Keratinocyte (primary cell): ENCODE measurements around the gene INSR. TPM values are rescaled to one million over a fixed set of nuclear protein-coding genes. Genes with fewer than 3 reads are reported as not detected.

Source experiments
- DNase-seq: peaks from one replicate; pipeline ENCODE4 v3.0.0-alpha.2; 2011; ENCODE audit warnings: low read depth, missing footprints, low spot score
- FAIRE-seq: peaks from 2 replicates; lab custom pipeline; 2011; peaks lifted over from hg19 to GRCh38; lab: Jason Lieb, UNC
- H2AFZ ChIP-seq: 2 replicates; pipeline ENCODE4 v1.6.0; 2012; ENCODE audit warnings: low read length, control low read depth, inconsistent platforms; ENCODE audit not compliant: control insufficient read depth
- H3K27ac ChIP-seq: 2 replicates; pipeline ENCODE4 v1.5.1; 2011; ENCODE audit warnings: low read length; ENCODE audit not compliant: control insufficient read depth, insufficient read depth
- H3K27me3 ChIP-seq: 3 replicates; pipeline ENCODE4 v1.6.0; 2011; ENCODE audit warnings: low read length; ENCODE audit not compliant: control insufficient read depth, insufficient read depth; ENCODE audit errors: extremely low read depth
- H3K36me3 ChIP-seq, 2 experiments: 2 replicates in 1 of 2; 3 replicates in 1 of 2; pipeline ENCODE4 v1.5.1; 2011; ENCODE audit warnings: low read length in 2 of 2, mild to moderate bottlenecking in 1 of 2; ENCODE audit not compliant: control insufficient read depth in 2 of 2, insufficient read depth in 2 of 2; ENCODE audit errors: extremely low read depth in 1 of 2
- H3K4me1 ChIP-seq: 3 replicates; pipeline ENCODE4 v1.5.1; 2011; ENCODE audit warnings: low read length; ENCODE audit not compliant: control insufficient read depth, insufficient read depth; ENCODE audit errors: extremely low read depth
- H3K4me2 ChIP-seq: 3 replicates; pipeline ENCODE4 v1.6.0; 2011; ENCODE audit warnings: low read depth, low read length; ENCODE audit not compliant: control insufficient read depth, insufficient read depth; ENCODE audit errors: extremely low read depth
- H3K4me3 ChIP-seq, 3 experiments: fragments of 200-600 bp in 1 of 3; sonication (generic) in 1 of 3; 2 replicates in 2 of 3; 3 replicates in 1 of 3; pipeline ENCODE4 v1.5.1; 2011 to 2016; ENCODE audit warnings: low read length in 3 of 3, mild to moderate bottlenecking in 3 of 3, control low read depth in 2 of 3, inconsistent platforms in 1 of 3, low read depth in 1 of 3, mixed read lengths in 1 of 3, mixed run types in 1 of 3, moderate library complexity in 1 of 3; ENCODE audit not compliant: control insufficient read depth in 2 of 3, insufficient read depth in 2 of 3; ENCODE audit errors: extremely low read depth in 1 of 3
- H3K79me2 ChIP-seq: 2 replicates; pipeline ENCODE4 v1.6.0; 2012; ENCODE audit warnings: low read length; ENCODE audit not compliant: control insufficient read depth, insufficient read depth
- H3K9ac ChIP-seq: 3 replicates; pipeline ENCODE4 v1.6.0; 2011; ENCODE audit warnings: low read length; ENCODE audit not compliant: control insufficient read depth, insufficient read depth; ENCODE audit errors: extremely low read depth
- H3K9me1 ChIP-seq: 3 replicates; pipeline ENCODE4 v1.6.0; 2011; ENCODE audit warnings: low read length; ENCODE audit not compliant: control insufficient read depth, insufficient read depth; ENCODE audit errors: extremely low read depth
- H3K9me3 ChIP-seq: 2 replicates; pipeline ENCODE4 v1.5.1; 2012; ENCODE audit warnings: low read depth, low read length; ENCODE audit not compliant: control insufficient read depth
- H4K20me1 ChIP-seq: 3 replicates; pipeline ENCODE4 v1.6.0; 2011; ENCODE audit warnings: low read length; ENCODE audit not compliant: control insufficient read depth, insufficient read depth; ENCODE audit errors: extremely low read depth
- EZH2 ChIP-seq: IDR thresholded peaks from one replicate; pipeline ENCODE4 v1.6.1; 2012; ENCODE audit warnings: inconsistent platforms, mild to moderate bottlenecking, low read length, moderate library complexity
- dilution Hi-C: fragments of 300-500 bp; cut with MboI; formaldehyde crosslinking; loops from one replicate; pipeline ENCODE4 v1.7.0; 2020; ENCODE audit warnings: low sequenced_read_pairs; ENCODE audit not compliant: extremely low pct_ligation_motif_present
- polyA plus RNA-seq, 5 experiments: library from polyadenylated mRNA; depleted of rRNA in 3 of 5; stranded (reverse) in 3 of 5; stranded (forward) in 1 of 5; unstranded in 1 of 5; fragments of >200 nt; gene quantifications; 1 replicate in 1 of 5; 2 replicates in 3 of 5; 3 replicates in 1 of 5; pipeline versions ENCODE4 v1.2.1 to v1.2.3, GENCODE V29; 2011 to 2012; ENCODE audit warnings: missing spikeins in 2 of 5, low read depth in 1 of 5, low replicate concordance in 1 of 5
- TF ChIP-seq, protein P1 (sequence below), 3 experiments: IDR thresholded peaks in 1 of 3; conservative IDR thresholded peaks in 1 of 3; optimal IDR thresholded peaks in 1 of 3; 2 replicates in 2 of 3; 3 replicates in 1 of 3; pipeline versions ENCODE3 to v1.5.1; 2011; ENCODE audit warnings: low read length in 3 of 3, mild to moderate bottlenecking in 3 of 3, moderate library complexity in 2 of 3, control low read depth in 1 of 3, inconsistent platforms in 1 of 3; ENCODE audit not compliant: insufficient read depth in 2 of 3; ENCODE audit errors: extremely low read depth in 1 of 3

INSR gene
- polyA plus RNA-seq, 1 donor (not counting 4 experiments of a cell fraction or from before 2014, with no cell fraction given), result 1.2 TPM

DNA sequence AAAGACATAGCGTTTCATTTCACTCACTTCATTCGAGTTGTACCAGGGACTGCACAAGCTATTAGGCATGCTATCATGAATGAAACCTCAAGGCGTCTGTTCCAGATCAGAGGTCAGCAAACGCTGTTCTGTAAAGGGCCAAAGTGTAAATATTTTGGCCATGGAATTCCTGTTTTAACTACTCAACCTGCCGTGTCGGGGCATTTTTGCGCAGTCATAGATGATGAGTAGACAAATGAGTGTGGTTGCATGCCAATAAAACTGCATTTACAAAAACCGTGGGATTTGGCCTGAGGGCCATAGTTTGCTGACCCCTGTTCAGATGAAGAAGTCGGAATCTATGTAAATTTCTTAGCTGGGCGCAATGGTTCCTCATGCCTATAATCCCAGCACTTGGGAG is 6.5 kb downstream of the INSR start:
- dilution Hi-C loops, result no loop called here

DNA sequence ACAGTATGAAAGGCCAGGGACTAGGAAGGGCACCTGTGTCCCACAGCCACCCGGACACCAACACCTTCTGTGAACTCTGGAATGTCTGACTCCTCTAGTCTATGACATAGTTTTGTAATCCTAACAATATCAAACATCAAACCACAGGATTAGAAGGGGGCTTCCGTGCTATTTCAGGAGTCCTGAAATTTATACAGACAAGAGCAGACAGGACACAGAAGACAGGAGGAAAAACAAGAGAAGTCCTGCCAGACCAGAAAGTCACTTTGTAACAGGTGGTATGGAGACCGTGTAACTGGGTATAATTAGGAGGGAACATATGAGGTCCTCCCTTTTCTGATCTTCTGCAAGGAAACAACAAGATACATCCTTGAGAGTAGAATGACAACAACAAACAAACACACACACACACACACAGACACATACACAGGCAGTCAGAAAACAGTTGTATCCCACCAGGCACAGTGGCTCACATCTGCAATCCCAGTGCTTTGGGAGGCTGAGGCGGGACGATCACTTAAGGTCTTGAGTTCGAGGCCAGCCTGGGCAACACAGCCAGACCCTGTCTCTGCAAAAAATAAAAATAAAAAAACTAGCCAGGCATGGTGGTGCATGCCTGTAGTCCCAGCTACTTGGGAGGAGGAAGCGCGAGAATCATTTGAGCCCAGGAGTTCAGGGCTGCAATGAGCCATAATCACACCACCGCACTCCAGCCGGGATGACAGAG is 13.1 kb downstream of the INSR start:
- H3K9me3 ChIP-seq, result no peaks in the 10 kb centered on the region
- no peaks in the 10 kb centered on the region for H3K27me3 ChIP-seq
- H3K9me1 ChIP-seq, result no peaks in the 10 kb centered on the region
- H3K79me2 ChIP-seq, result no peaks in the 10 kb centered on the region
- dilution Hi-C loops, result no loop called here
- no peak for TF ChIP-seq EZH2
- TF ChIP-seq, protein P1, sequence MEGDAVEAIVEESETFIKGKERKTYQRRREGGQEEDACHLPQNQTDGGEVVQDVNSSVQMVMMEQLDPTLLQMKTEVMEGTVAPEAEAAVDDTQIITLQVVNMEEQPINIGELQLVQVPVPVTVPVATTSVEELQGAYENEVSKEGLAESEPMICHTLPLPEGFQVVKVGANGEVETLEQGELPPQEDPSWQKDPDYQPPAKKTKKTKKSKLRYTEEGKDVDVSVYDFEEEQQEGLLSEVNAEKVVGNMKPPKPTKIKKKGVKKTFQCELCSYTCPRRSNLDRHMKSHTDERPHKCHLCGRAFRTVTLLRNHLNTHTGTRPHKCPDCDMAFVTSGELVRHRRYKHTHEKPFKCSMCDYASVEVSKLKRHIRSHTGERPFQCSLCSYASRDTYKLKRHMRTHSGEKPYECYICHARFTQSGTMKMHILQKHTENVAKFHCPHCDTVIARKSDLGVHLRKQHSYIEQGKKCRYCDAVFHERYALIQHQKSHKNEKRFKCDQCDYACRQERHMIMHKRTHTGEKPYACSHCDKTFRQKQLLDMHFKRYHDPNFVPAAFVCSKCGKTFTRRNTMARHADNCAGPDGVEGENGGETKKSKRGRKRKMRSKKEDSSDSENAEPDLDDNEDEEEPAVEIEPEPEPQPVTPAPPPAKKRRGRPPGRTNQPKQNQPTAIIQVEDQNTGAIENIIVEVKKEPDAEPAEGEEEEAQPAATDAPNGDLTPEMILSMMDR (optimal IDR thresholded peaks at IDR 0.05 in 1 of 3, IDR thresholded peaks at IDR 0.05 in 1 of 3, conservative IDR thresholded peaks at IDR 0.05 in 1 of 3; ENCODE audit: extremely low read depth in 1 of 3, insufficient read depth in 2 of 3, low read length in 3 of 3), result no peak
- no peaks in the 10 kb centered on the region for H4K20me1 ChIP-seq
- FAIRE-seq (no peak), DNase-seq (no peak)
- no peak overlapping the region for H2AFZ ChIP-seq
- no peak overlapping the region for H3K4me3 ChIP-seq
- H3K4me2 ChIP-seq, result no peak overlapping the region
- H3K4me1 ChIP-seq, result no peaks in the 10 kb centered on the region
- H3K27ac ChIP-seq, result no peak overlapping the region
- no peaks in the 10 kb centered on the region for H3K36me3 ChIP-seq
- H3K9ac ChIP-seq, result no peak overlapping the region

More for the DNA sequence above, 6.5 kb downstream of the INSR start:
- no peaks in the 10 kb centered on the region for H3K9me3 ChIP-seq
- no peaks in the 10 kb centered on the region for H3K9me1 ChIP-seq
- no peaks in the 10 kb centered on the region for H4K20me1 ChIP-seq
- H3K27ac ChIP-seq, result no peak overlapping the region
- no peak for DNase-seq
- H3K36me3 ChIP-seq, result no peaks in the 10 kb centered on the region
- no peak overlapping the region for H3K9ac ChIP-seq
- no peaks in the 10 kb centered on the region for H3K79me2 ChIP-seq
- no peak overlapping the region for H3K4me2 ChIP-seq
- FAIRE-seq, result no peak
- H3K4me1 ChIP-seq, result no peaks in the 10 kb centered on the region
- no peak overlapping the region for H3K4me3 ChIP-seq
- peaks cover 4% of the 10 kb centered on the region for H3K27me3 ChIP-seq
- H2AFZ ChIP-seq, result no peak overlapping the region
- TF ChIP-seq, protein P1 (optimal IDR thresholded peaks at IDR 0.05 in 1 of 3, IDR thresholded peaks at IDR 0.05 in 1 of 3, conservative IDR thresholded peaks at IDR 0.05 in 1 of 3; ENCODE audit: extremely low read depth in 1 of 3, insufficient read depth in 2 of 3, low read length in 3 of 3), result no peak
- TF ChIP-seq EZH2, result no peak
